SH-SY5Y (cell line): ENCODE results near the gene EYA4.

Experiments
- GATA2 ChIP-seq: IDR thresholded peaks from 2 replicates; pipeline ENCODE4 v1.6.1; 2011; ENCODE audit warnings: mild to moderate bottlenecking, low read depth, low read length
- GATA3 ChIP-seq: IDR thresholded peaks from 2 replicates; pipeline ENCODE4 v1.6.1; 2011; ENCODE audit warnings: low read depth, mild to moderate bottlenecking, low read length, moderate library complexity

GRCh38 chr6:133360194-133360593 lies 119.0 kb downstream of the EYA4 start:
- no peak for TF ChIP-seq GATA2
- no peak for TF ChIP-seq GATA3
